CD4-positive, CD25-positive, alpha-beta regulatory T cell (primary cell): Measurements from ENCODE around the gene PTPRG. TPM values are rescaled to one million over a fixed set of nuclear protein-coding genes. Genes with fewer than 3 reads are reported as not detected.
A peak's percentile ranks its signal among the peaks of the same experiment; 100 is the strongest.

ENCODE experiments used
- ATAC-seq, 2 donors: fragments of 150-1000 bp; cut with Tn5 transposase; one replicate each; pipeline ENCODE4 v1.10.0; 2021; ENCODE audit warnings: low read depth in 2 of 2, moderate number of reproducible peaks in 2 of 2, moderate library complexity in 1 of 2
- DNase-seq, 3 donors: peaks; one replicate each; pipeline versions ENCODE4 v3.0.0 to v3.0.0-alpha.2; 2012 to 2022; ENCODE audit warnings: mixed read lengths in 1 of 3
- H3K27ac ChIP-seq: one replicate; pipeline ENCODE4 v1.7.0; 2013; ENCODE audit warnings: mild to moderate bottlenecking, low read length; ENCODE audit not compliant: insufficient read depth, poor library complexity, severe bottlenecking
- H3K27me3 ChIP-seq: one replicate; pipeline ENCODE4 v1.7.0; 2013; ENCODE audit warnings: low read length; ENCODE audit not compliant: control insufficient read depth, insufficient read depth
- H3K36me3 ChIP-seq: one replicate; pipeline ENCODE4 v1.7.0; 2013; ENCODE audit warnings: mild to moderate bottlenecking, low read length, moderate library complexity; ENCODE audit not compliant: control insufficient read depth, insufficient read depth
- H3K4me1 ChIP-seq: 2 replicates; pipeline ENCODE4 v1.7.0; 2013; ENCODE audit warnings: mild to moderate bottlenecking, low read length; ENCODE audit not compliant: insufficient read depth, control insufficient read depth, poor library complexity, severe bottlenecking
- H3K4me3 ChIP-seq: one replicate; pipeline ENCODE4 v1.7.0; 2013; ENCODE audit warnings: low read depth, mild to moderate bottlenecking, low read length, moderate library complexity
- H3K9me3 ChIP-seq, 2 experiments: 1 replicate in 1 of 2; 2 replicates in 1 of 2; pipeline ENCODE4 v1.7.0; 2013; ENCODE audit warnings: low read length in 2 of 2, mild to moderate bottlenecking in 1 of 2, moderate library complexity in 1 of 2; ENCODE audit not compliant: control insufficient read depth in 2 of 2
- H3K27ac Mint-ChIP-seq, 3 donors: one replicate each; pipeline ENCODE4 v1.8.0; 2020 to 2022; ENCODE audit warnings: mild to moderate bottlenecking in 3 of 3, mixed read lengths in 3 of 3, moderate library complexity in 2 of 3
- H3K27me3 Mint-ChIP-seq: one replicate; pipeline ENCODE4 v1.8.0; 2022; ENCODE audit warnings: mild to moderate bottlenecking, mixed read lengths
- H3K36me3 Mint-ChIP-seq: one replicate; pipeline ENCODE4 v1.8.0; 2020; ENCODE audit warnings: mixed read lengths
- H3K4me1 Mint-ChIP-seq, 4 donors: one replicate each; pipeline ENCODE4 v1.8.0; 2020 to 2022; ENCODE audit warnings: mixed read lengths in 4 of 4, mild to moderate bottlenecking in 1 of 4
- H3K4me3 Mint-ChIP-seq, 4 donors: one replicate each; pipeline ENCODE4 v1.8.0; 2020 to 2022; ENCODE audit warnings: mild to moderate bottlenecking in 4 of 4, mixed read lengths in 4 of 4, moderate library complexity in 3 of 4
- H3K9me3 Mint-ChIP-seq, 7 donors: one replicate each; pipeline ENCODE4 v1.8.0; 2020 to 2022; ENCODE audit warnings: mixed read lengths in 7 of 7, mild to moderate bottlenecking in 3 of 7, moderate library complexity in 2 of 7
- polyA plus RNA-seq, 4 donors: library from polyadenylated mRNA; unstranded; fragments of 300-500 nt; fragmentation: Illumina TruSeq; gene quantifications; one replicate each; pipeline ENCODE4 v1.2.3, GENCODE V29; 2021
- total RNA-seq: library from RNA; stranded (reverse); gene quantifications from one replicate; pipeline ENCODE4 v1.2.3, GENCODE V29; 2022

The PTPRG gene
- total and polyA plus RNA-seq, 5 donors from 2014 or later: not detected

DNA sequence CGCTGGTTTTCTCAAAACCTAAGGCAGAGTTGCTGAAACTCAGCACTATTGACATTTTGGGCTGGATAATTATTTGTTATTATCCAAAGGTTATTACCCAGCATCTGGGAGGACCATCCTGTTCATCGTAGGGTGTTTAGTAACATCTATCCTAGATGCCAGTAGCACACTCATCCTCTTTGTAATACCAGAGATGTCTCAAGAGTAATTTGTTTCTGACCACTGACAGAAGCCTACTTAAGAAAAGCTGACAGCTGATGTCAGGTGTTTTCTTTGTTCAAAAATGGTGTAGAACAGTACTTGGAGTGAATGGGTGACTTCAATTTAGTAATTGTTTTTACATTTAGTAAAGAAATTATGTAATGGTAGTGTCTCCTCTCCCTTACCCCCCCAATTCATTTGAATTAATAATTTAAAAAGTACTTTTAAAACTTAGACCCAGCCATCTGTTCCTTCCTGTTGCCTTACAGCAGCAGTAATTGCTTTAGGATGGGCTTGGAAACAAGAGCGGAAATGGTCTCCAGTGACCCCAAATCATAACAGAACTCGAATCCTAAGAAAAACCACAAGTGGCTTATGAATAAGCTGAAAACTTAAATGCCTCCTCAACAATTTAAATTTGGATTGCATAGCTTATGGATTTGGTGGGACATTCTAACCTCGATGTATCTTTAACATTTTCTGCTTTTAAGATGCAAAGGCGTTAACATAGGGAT lies 105.4 kb downstream of the PTPRG start:
- Histone ChIP-seq H3K4me3 (no peak overlapping the region), H3K36me3 (no peaks in the 10 kb centered on the region), H3K27ac (no peak overlapping the region), H3K9me3 (no peaks in the 10 kb centered on the region), H3K27me3 (no peaks in the 10 kb centered on the region), H3K4me1 (no peaks in the 10 kb centered on the region)
- no peak overlapping the region for H3K4me3 Mint-ChIP-seq
- no peak overlapping the region for H3K27ac Mint-ChIP-seq
- no peaks in the 10 kb centered on the region for H3K4me1 Mint-ChIP-seq
- DNase-seq: no peak
- no peaks in the 10 kb centered on the region for H3K27me3 Mint-ChIP-seq
- ATAC-seq: no peak
- H3K36me3 Mint-ChIP-seq: no peaks in the 10 kb centered on the region
- H3K9me3 Mint-ChIP-seq: peaks cover 0 to 4% (median 0%) of the 10 kb centered on the region in 7 donors

DNA sequence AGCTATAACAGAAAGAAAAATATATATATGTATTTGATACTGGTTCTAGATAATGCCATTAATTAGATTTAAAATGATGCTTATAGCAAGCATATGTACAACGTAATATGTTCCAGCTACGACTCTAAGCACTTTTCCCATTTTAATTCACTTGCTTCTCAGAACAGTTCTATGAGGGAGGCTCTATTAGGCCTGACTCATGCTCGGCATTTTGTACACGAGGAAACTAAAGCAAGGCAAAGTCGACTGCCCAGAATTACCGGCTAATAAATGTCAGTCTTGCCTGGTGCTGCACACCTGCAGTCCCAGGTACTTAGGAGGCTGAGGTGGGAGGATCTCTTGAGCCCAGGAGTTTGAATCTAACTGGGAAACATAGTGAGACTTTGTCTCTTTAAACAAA lies 106.0 kb downstream of the PTPRG start:
- DNase-seq (no peak), ATAC-seq (no peak)
- Mint-ChIP-seq H3K36me3 (no peaks in the 10 kb centered on the region), H3K27me3 (no peaks in the 10 kb centered on the region), H3K9me3 (peaks cover 0 to 4% (median 0%) of the 10 kb centered on the region in 7 donors), H3K4me3 (no peak overlapping the region), H3K27ac (no peak overlapping the region), H3K4me1 (no peaks in the 10 kb centered on the region)
- no peaks in the 10 kb centered on the region for H3K4me1 ChIP-seq
- no peaks in the 10 kb centered on the region for H3K27me3 ChIP-seq
- H3K9me3 ChIP-seq: no peaks in the 10 kb centered on the region
- H3K4me3 ChIP-seq: no peak overlapping the region
- H3K27ac ChIP-seq: no peak overlapping the region
- H3K36me3 ChIP-seq: no peaks in the 10 kb centered on the region

DNA sequence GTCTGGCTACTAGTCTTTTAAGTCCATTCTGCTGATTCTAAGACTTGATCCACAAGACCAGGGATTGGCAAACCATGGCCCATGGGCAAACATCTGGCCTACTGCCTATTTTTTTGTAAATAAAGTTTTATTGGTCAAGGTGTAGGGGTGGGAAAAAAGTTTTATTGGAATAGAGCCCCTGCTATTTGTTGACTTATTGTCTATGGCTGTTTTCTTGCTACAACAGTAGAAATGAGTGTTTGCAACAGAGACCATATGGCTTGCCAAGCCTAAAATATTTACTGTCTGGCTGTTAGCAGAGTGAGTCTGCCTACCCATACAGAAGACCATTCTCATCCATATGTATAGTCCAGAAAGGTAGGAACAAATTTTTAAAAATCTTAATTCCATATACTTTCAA lies 106.4 kb downstream of the PTPRG start:
- Mint-ChIP-seq H3K27ac (no peak overlapping the region), H3K4me3 (no peak overlapping the region), H3K4me1 (no peaks in the 10 kb centered on the region), H3K9me3 (peaks cover 0 to 4% (median 0%) of the 10 kb centered on the region in 7 donors), H3K36me3 (no peaks in the 10 kb centered on the region), H3K27me3 (no peaks in the 10 kb centered on the region)
- H3K27ac ChIP-seq: no peak overlapping the region
- H3K4me3 ChIP-seq: no peak overlapping the region
- no peaks in the 10 kb centered on the region for H3K27me3 ChIP-seq
- H3K9me3 ChIP-seq: no peaks in the 10 kb centered on the region
- ATAC-seq: no peak
- DNase-seq: no peak
- no peaks in the 10 kb centered on the region for H3K4me1 ChIP-seq
- no peaks in the 10 kb centered on the region for H3K36me3 ChIP-seq

DNA sequence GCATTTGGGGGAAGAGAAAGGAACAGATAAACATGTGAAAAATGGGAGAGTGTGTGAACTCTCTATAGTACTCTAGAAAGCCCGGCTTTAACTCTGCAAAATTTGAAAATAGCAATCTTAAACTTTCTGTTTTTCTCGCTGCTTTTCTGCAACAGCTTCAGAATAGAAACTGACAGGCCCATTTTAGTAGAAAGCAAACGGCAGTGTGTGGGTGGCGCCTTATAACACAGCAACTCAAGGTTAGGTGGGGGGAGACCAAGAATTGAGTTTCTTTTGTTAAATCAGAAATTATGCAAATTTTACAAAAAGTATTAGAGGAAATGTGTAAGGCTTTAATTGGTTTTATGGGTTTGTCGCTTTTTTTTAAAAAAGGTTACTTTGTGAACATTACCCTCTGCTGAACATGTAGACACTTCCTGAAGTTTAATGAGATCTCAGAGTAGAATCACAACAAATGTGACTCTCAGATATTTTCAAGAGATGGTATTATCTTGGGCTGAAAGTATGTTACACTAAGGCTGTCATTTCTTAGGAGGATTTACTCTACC lies 107.0 kb downstream of the PTPRG start:
- Mint-ChIP-seq H3K4me3 (no peak overlapping the region), H3K27me3 (no peaks in the 10 kb centered on the region), H3K4me1 (no peaks in the 10 kb centered on the region), H3K27ac (no peak overlapping the region), H3K36me3 (no peaks in the 10 kb centered on the region), H3K9me3 (peaks cover 0 to 4% (median 0%) of the 10 kb centered on the region in 7 donors)
- Histone ChIP-seq H3K27me3 (no peaks in the 10 kb centered on the region), H3K36me3 (no peaks in the 10 kb centered on the region), H3K4me3 (no peak overlapping the region), H3K27ac (no peak overlapping the region), H3K9me3 (no peaks in the 10 kb centered on the region), H3K4me1 (no peaks in the 10 kb centered on the region)
- DNase-seq (no peak), ATAC-seq (no peak)

DNA sequence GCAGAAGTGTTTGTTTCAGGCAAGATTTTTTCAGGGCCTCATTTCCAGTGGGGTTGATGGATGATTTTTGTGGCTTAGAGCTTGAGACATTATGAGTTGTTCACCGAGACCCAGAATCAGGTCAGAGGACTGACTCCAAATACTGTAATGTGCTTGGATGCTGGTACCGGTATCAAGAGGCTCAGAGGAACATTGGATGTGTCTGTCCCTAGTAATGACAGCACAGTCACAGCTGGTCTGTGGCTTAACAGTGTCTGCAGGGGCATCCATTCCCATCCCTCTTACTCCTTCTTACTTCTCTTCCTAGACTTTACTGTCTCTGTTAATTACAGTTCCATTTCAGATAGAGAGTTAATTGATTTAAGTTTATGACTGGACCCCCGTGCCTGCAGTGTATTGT lies 107.8 kb downstream of the PTPRG start:
- H3K9me3 Mint-ChIP-seq: peaks cover 0 to 4% (median 0%) of the 10 kb centered on the region in 7 donors
- ATAC-seq: no peak

DNA sequence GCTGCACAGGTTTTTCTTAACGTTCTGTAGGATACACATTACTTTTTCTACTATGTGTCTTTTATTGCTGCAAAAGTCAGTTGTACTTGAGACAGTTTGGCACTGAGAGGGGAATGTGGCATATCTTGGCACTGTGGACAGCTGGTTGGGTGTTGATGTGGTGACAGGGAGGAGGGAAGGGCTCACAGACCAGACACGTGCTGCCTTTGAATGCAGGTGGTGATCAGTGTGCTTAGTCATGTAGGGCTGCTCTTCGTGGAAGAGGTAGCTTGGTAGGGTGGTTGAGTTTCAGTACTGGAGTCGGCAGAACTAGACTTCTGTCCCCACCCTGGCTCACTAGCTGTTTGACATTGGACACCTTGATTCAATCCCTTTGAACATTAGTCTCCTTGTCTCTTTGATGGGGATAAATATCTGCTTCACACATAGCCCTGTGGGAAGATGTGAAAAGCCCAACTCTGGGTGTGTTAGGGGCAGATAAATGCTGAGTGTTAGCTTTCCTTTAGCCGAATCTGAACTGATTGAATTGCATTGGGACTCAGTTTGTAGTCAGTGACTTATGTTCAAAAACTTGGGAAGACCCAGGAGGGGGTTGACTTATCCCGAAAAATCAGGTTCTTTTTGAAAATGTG lies 108.4 kb downstream of the PTPRG start:
- DNase-seq (peak in 1 of 3 donors; percentile 16), ATAC-seq (no peak)
- peaks cover 0 to 4% (median 0%) of the 10 kb centered on the region in 7 donors for H3K9me3 Mint-ChIP-seq
- H3K4me3 Mint-ChIP-seq: no peak overlapping the region
- H3K27me3 Mint-ChIP-seq: no peaks in the 10 kb centered on the region
- no peaks in the 10 kb centered on the region for H3K9me3 ChIP-seq
- no peak overlapping the region for H3K27ac ChIP-seq
- no peaks in the 10 kb centered on the region for H3K36me3 ChIP-seq
- H3K27me3 ChIP-seq: no peaks in the 10 kb centered on the region
- H3K4me1 ChIP-seq: no peaks in the 10 kb centered on the region
- no peaks in the 10 kb centered on the region for H3K36me3 Mint-ChIP-seq
- no peaks in the 10 kb centered on the region for H3K4me1 Mint-ChIP-seq
- H3K4me3 ChIP-seq: no peak overlapping the region
- H3K27ac Mint-ChIP-seq: no peak overlapping the region

More for the DNA sequence above, 107.8 kb downstream of the PTPRG start:
- no peaks in the 10 kb centered on the region for H3K4me1 Mint-ChIP-seq
- H3K4me3 Mint-ChIP-seq: no peak overlapping the region
- no peaks in the 10 kb centered on the region for H3K4me1 ChIP-seq
- H3K36me3 ChIP-seq: no peaks in the 10 kb centered on the region
- H3K4me3 ChIP-seq: no peak overlapping the region
- no peak overlapping the region for H3K27ac ChIP-seq
- H3K9me3 ChIP-seq: no peaks in the 10 kb centered on the region
- H3K27me3 ChIP-seq: no peaks in the 10 kb centered on the region
- DNase-seq: no peak
- no peak overlapping the region for H3K27ac Mint-ChIP-seq
- H3K27me3 Mint-ChIP-seq: no peaks in the 10 kb centered on the region
- no peaks in the 10 kb centered on the region for H3K36me3 Mint-ChIP-seq

DNA sequence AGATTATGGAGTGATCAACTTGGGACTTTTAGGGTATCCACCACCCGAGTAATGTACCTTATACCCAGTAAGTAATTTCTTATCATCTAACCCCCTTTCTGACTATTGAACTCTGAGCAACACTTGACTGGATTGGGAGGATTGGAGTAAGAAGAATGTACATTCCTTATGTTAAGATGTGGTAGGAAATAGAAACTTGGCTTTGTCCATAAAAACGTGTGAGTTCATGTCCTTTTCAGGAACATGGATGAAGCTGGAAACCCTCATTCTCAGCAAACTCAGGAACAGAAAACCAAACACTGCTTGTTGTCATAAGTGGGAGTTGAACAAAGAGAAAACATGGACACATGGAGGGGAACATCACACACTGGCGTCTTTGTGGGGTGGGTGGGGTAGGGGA lies 112.3 kb downstream of the PTPRG start:
- no peaks in the 10 kb centered on the region for H3K9me3 ChIP-seq
- no peaks in the 10 kb centered on the region for H3K27me3 Mint-ChIP-seq
- no peak overlapping the region for H3K4me3 ChIP-seq
- no peaks in the 10 kb centered on the region for H3K4me1 Mint-ChIP-seq
- H3K27me3 ChIP-seq: no peaks in the 10 kb centered on the region
- no peak for ATAC-seq
- peaks cover 0 to 4% (median 0%) of the 10 kb centered on the region in 7 donors for H3K9me3 Mint-ChIP-seq
- no peaks in the 10 kb centered on the region for H3K4me1 ChIP-seq
- H3K27ac Mint-ChIP-seq: no peak overlapping the region
- no peaks in the 10 kb centered on the region for H3K36me3 ChIP-seq
- H3K27ac ChIP-seq: no peak overlapping the region
- no peak for DNase-seq
- no peaks in the 10 kb centered on the region for H3K36me3 Mint-ChIP-seq
- H3K4me3 Mint-ChIP-seq: no peak overlapping the region
